ENCODE results near the gene UNC13A. TPM values are rescaled to one million over a fixed set of nuclear protein-coding genes. Genes with fewer than 3 reads are reported as not detected.

The UNC13A gene
- total RNA-seq, 1 experiment from 2014 or later, result 22.2 TPM

- Histone ChIP-seq H3K18ac (ENCODE audit: insufficient read length, low read depth, low read length) (no peak overlapping the region), H3K56ac (ENCODE audit: insufficient read length, low read depth, low read length) (no peak overlapping the region), H4K5ac (ENCODE audit: insufficient read length, low read depth, low read length) (no peak overlapping the region), H2BK120ac (ENCODE audit: low read depth, low read length, poor library complexity, severe bottlenecking) (no peak overlapping the region), H3K4me2 (ENCODE audit: insufficient read depth, insufficient read length, low read length) (no peak overlapping the region), H3K23ac (ENCODE audit: insufficient read length, low read depth, low read length) (no peak overlapping the region), H2AK5ac (ENCODE audit: insufficient read length, low read length) (no peak overlapping the region), H3K79me2 (ENCODE audit: insufficient read depth, low read length) (no peaks in the 10 kb centered on the region), H3T11ph (ENCODE audit: low read length) (no peak overlapping the region), H2BK15ac (ENCODE audit: low read depth, low read length) (no peak overlapping the region), H3K9ac (ENCODE audit: extremely low read depth, insufficient read length, low read length) (no peak overlapping the region), H2BK5ac (ENCODE audit: insufficient read length, low read length) (no peak overlapping the region), H3K4ac (ENCODE audit: low read depth, low read length) (no peak overlapping the region), H2BK20ac (ENCODE audit: low read depth, low read length, poor library complexity, severe bottlenecking) (no peak overlapping the region), H2AFZ (ENCODE audit: low read length) (no peak overlapping the region), H3K4me1 (ENCODE audit: insufficient read depth, low read length) (no peaks in the 10 kb centered on the region), H2BK12ac (ENCODE audit: insufficient read length, low read depth, low read length) (no peak overlapping the region), H3K27me3 (ENCODE audit: insufficient read depth, low read length) (no peaks in the 10 kb centered on the region), H3K14ac (ENCODE audit: insufficient read depth, low read length) (no peak overlapping the region), H3K79me1 (ENCODE audit: insufficient read depth, low read depth, low read length, poor library complexity, severe bottlenecking) (no peaks in the 10 kb centered on the region), H3K23me2 (ENCODE audit: insufficient read length, low read depth, low read length, poor library complexity, severe bottlenecking) (no peaks in the 10 kb centered on the region), H4K8ac (replicated peaks; ENCODE audit: insufficient read length, low read depth, low read length) (no peak overlapping the region), H4K91ac (ENCODE audit: insufficient read length, low read depth, low read length) (no peak overlapping the region), H3K27ac (ENCODE audit: insufficient read length, low read depth, low read length) (no peak overlapping the region), H4K20me1 (ENCODE audit: control insufficient read depth, insufficient read depth, insufficient read length) (peaks cover 2% of the 10 kb centered on the region), H3K9me3 (ENCODE audit: control insufficient read depth, low read depth, low read length) (no peaks in the 10 kb centered on the region)
- no peak for DNase-seq
- TF ChIP-seq CTCF (conservative IDR thresholded peaks at IDR 0.05), result no peak
- Mint-ChIP-seq H3K4me1 (peaks cover 0 to 18% of the 10 kb centered on the region in 2 experiments; a peak in 2 of 4 replicates), H3K27me3 (ENCODE audit: low read depth) (0 out of 2 replicates have a peak, but pooled peaks cover 2% of the 10 kb centered on the region), H3K9me3 (no peaks in the 10 kb centered on the region; a peak in 1 of 5 replicates), H3K4me3 (no peak overlapping the region), H3K36me3 (ENCODE audit: insufficient read depth in 1 of 3, low read depth in 3 of 3) (peaks cover 5 to 30% (median 27%) of the 10 kb centered on the region in 3 experiments), H3K27ac (peak overlapping the region in 1 of 3 experiments; percentile 69; a peak in 2 of 7 replicates)
- no CpG with 5 or more reads among the region's 7 CpGs for WGBS (ENCODE audit: extremely low coverage, insufficient read length, low lambda C conversion rate)
These were observed 69.8 kb downstream of the UNC13A start for GRCh38 chr19:17618281-17618903.

Data from H9 (cell line).